NCI-H345 treated with DMSO at 0.1 percent for 48 hours (cell line): ENCODE results near the gene RAE1.
"Not testable (repeated sequence)": the region's sequence is repeated elsewhere in the genome, so short reads cannot be mapped to it uniquely, and the experiment has no call there.

Source experiments
- DNase-seq: peaks from one replicate; lab custom pipeline; 2025; ENCODE audit not compliant: unreplicated experiment; lab: John Stamatoyannopoulos, UW

The RAE1 gene

DNA sequence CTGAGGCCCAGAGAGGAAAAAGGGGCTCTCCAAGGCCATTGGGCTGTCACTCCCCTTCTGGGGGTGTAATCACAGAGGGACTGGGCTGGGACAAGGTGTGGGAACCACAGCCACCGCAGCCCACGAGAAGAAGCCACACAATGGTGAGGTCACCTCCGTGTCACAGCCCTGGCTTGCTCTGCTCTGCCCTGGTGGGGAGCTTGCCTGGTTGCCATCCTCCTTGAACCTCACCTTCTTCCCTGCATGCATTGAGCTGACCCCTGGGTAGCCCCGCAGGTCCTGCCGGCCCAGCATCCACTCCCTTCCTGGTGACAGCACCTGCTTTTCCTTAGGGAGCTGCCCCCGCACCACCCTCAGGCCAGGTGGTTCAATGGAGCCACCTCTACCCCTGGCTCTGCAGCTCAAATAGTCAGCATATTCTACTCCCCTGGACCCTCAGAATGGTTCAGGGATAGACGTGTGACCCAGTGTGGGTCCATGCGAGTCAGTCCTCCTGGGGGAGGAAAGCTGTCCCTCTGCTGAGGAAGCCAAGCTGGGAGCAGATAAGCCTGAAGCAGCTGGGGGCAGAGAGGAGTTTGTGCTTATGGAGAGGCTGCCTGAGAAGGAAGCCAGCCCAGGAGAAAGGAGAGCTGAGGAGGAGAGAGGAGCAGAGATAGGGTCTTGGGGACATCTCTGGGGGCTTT is 61.4 kb downstream of the RAE1 start:
- no peak for DNase-seq

DNA sequence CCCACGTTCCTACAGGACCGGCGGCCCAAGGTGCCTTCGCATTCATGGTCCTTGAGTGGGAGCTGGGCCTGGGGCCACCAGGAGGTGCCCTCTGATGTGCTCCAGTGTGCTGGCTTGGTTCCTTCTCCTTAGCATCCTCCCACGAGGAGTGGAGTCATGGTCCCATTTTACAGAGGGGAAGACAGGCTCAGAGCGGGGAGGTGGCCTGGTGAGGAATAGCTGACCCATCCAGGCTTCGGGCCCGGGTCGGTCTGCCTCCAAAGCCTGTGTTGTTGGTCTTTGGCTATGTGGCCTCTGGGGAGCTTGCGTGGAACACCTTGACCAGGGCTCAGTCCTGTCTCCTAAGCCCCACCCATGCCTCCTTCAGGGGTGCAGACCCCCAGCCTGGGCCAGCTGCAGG is 62.9 kb downstream of the RAE1 start:
- no peak for DNase-seq

DNA sequence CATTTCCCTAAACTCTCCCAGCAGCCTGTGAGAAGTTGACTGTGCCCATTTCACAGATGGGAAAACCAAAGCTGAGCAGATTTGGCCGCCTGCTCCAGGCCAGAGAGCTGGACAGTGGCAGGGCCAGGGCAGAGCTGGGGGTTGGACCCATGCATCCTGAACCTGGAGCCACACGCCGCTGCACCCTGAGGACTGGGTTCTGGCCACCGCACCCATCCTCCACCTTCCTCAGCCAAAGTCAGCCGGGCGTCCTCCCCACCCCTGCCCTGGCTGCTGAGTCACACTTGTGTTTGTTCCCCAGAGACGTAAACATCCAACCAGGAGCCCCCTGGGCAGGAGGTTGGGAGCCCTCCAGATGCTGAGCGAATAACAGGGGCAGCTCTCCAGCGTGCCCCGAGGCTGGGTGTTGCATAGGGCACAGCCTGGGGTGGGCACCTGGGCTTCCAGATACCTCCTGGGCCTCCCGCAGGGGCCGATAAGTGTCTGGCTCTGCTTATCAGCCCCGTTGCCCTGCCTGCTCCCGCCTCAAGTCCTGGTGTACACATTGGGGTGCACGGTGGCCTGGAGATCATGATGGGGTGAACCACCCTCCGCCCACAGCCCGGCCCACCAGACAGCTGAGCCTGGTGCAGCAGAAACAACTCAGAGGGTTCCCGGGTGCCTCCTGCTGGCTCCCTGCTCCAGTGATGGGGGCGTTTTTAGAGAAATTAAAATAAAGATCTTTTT is 64.0 kb downstream of the RAE1 start:
- DNase-seq = no peak

DNA sequence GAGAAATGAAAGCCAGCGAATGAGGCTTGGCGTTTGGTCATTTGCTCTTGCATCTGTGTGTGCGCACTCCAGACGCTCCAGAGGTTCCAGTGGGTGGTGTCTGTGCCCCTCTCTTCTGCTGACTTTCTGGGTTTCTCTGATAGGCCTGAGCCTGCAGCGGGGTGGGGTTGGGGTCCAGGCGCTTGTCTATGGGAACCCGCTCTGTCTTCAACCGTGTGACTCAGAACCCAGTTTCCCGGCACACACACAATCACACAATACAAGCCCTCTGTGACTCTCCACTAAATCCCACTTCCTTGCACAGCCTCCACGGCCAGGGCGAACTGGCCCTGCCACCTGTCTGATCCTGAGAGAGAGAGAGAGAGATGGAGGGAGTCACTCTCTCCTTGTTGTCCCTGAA is 64.7 kb downstream of the RAE1 start:
- no peak for DNase-seq

DNA sequence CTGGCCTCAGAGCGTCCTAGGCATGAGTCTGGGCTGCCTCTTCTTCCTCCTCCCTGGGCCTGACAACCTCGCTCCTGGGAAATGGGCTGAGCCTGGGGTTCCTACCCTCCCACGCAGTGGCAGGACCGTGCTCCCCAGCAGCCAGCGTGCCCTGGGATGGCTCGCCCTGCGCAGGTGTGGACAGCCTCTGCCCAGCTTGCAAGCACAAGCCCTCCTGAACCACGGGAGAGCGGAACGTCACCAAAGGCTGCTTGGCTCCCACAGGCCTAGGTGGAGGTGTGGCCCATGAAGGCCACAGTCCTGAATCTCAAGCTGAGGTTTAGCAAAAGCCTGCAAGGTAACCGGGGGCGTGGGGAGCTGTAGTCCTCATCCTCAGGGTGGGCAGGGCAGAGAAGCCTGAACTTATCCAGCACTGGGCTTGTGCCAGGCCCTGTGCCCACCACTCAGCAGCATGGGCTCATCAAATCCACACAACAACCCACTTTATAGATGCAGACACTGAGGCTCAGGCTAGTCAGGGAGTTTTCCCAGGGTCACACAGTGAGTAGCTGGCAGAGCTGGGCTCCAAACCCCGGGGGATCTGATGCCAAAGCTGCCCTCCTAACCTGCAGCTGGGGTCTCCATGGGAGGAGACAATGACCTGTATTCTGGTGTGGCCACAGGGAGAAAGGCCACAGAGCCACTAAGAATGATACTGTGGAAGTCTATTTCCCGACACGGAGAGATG is 65.4 kb downstream of the RAE1 start:
- DNase-seq = no peak

DNA sequence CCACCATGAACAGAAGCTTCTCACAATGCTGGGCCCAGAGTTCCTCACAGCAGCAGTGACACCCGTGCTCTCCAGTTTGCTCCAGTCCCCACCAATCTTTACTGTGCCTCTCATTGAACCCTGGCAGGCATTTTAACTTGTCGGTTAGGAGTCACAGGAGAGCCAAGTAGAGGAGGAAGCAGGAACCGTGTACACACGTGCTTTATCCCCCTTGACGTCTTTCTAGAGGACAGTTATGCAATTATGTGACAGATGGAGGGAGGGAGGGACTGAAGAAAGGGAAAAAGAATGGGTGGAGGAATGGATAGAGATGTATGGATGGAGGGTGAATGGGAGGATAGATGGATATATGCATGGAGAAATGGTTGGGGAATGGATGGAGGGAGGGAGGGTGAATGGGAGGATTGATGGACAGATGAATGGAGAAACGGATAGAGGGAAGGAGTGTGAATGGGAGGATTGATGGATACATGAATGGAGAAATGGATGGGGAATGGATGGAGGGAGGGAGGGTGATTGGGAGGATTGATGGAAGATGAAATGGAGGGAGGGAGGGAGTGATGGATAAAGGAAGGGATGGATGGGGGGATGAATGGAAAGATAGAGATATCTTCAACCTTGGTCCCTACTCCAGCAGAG is 66.1 kb downstream of the RAE1 start:
- DNase-seq = no peak

DNA sequence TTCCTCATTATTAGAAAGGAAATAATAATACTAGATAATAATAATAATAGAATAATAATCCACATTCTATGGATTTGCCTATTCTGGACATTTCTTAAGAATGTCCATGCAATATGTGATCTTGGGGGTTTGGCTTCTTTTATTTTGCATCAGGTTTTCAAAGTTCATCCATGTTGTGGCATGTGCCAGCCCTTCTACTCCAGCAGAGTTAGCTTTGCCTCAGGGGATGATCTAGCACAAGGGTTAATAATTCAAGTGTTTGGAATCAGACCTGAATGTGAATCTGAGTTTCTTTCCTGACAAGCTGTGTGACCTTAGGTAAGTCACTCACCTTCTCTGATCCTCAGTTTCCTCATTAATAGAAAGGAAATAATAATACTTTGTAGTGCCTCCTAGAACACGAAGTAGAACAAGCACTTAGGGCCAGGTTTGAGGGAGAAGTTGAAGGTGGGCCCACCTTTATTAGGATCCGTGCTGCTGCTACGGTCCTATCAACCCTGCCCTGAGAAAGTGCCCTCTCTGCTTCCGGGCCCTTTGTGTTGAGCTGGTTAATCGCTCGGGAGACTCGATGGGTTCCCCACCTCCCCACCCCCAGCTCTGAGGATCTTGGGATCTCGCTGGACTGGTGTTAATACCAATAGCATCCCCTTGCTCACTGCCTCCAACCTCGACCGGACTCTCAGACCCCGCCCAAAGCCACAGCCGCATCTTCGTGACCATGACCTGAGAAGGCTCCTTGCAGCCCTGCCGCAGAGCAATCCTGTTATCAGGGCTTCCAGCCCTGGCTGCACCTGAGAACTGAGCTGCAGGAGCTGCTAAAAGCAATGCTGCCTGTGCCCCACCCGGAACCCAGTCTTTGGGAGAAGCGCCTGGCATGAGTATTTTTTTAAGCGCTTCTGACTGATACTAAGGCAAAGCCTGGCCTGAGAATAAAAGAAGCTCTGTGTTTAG is 67.0 kb downstream of the RAE1 start:
- no peak for DNase-seq

DNA sequence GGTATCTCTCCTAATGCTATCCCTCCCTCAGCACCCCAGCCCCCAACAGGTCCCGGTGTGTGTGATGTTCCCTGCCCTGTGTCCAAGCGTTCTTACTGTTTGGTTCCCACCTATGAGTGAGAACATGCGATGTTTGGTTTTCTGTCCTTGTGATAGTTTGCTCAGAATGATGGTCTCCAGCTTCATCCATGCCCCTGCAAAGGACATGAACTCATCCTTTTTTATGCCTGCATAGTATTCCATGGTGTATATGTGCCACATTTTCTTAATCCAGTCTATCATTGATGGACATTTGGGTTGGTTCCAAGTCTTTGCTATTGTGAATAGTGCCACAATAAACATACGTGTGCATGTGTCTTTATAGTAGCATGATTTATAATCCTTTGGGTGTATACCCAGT is 68.4 kb downstream of the RAE1 start:
- not testable (repeated sequence) for DNase-seq

DNA sequence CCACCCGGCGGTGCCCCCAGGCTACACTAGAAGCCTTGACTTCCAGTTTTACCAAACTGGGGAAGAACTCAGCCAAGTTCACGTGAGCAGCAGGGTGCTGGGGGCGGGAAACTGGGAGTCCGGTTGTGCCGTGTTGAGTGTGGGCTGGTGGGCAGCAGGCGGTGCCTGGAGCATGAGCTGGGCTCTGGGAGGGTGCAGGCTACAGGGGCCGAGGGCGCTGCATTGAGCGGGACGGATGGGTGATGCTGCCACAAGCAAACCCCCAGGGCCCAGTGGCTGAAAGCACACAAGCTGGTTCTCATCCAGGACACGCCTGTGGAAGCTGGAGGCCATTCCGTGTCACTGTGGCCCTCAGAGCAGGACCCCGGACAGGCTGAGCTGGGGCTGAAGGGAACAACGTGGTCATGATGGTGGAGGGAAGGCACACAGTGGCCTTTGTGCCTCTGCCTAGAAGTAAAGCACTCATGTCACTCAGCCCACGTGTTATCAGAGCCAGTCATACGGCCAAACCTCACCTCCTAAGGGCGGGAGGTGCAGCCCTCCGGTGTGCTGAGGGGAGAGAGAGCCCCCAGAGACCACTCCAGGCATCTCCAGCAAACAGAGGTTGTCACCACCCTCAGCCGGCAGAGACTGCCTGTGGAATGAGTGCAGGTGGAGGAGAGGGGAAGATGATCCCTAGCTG is 69.7 kb downstream of the RAE1 start:
- no peak for DNase-seq

DNA sequence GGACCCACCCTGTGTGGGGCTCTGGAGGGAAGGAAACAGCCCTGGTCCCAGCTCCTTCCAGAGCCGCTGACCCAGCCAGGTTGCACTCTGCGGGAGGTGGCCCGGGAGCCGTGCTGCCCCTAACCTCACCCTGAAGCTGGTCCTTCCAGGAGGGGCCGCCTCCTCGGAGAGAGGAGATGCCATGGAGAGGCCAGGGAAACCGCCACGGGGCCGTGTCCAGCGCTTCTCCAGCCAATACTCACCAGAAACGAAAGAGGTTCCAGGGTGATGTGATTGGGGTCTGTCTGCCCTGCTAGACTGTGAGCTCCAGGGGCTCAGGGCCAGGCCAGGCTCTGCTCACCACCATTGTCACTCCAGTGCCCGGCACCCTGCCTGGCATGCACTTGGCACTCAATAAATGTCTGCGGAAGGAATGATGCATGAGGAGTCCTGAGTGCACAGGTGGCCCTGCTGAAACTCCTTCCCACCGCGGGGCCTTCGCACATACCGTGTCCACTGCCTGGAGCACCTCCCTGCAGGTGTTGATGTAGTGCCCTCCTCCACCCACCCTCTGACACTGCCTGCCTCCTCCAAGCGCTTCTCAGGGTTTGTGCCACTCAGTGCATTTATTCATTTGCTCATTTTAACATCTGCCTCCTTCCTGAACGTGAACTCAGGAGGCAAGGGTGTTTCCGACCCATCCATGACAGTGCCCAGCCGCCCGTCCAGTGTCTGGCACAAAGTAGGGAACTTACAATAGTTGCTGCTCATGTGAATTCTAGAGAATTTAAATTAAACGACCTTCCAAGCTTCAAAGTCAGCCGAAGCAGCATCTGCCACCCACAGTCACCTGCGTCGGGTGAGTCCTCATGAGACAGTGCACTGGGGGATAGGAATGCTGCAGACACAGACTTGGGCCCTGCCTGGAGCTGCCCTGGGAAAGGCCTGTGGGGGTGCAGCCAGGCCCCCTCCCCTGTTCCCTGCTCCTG is 70.5 kb downstream of the RAE1 start:
- DNase-seq = no peak

DNA sequence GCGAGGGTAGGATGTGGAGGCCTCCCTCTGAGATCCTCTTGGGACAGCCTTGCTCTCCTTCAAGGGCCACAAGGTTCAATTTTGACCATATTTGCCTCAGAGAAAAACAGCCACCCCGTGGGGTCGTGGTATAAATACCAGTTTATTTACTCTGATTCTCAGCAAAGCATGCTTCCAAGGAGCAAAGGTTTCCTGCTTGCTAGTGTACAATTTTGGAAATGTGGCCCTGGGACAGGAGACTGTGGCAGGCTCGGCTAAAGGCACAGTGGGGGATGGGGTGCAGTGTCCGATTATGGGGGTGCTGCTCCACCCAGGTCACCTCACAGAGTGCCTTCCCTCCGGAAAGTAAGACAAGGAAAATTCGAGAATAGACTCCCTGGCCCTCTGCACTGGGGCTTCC is 71.2 kb downstream of the RAE1 start:
- no peak for DNase-seq

DNA sequence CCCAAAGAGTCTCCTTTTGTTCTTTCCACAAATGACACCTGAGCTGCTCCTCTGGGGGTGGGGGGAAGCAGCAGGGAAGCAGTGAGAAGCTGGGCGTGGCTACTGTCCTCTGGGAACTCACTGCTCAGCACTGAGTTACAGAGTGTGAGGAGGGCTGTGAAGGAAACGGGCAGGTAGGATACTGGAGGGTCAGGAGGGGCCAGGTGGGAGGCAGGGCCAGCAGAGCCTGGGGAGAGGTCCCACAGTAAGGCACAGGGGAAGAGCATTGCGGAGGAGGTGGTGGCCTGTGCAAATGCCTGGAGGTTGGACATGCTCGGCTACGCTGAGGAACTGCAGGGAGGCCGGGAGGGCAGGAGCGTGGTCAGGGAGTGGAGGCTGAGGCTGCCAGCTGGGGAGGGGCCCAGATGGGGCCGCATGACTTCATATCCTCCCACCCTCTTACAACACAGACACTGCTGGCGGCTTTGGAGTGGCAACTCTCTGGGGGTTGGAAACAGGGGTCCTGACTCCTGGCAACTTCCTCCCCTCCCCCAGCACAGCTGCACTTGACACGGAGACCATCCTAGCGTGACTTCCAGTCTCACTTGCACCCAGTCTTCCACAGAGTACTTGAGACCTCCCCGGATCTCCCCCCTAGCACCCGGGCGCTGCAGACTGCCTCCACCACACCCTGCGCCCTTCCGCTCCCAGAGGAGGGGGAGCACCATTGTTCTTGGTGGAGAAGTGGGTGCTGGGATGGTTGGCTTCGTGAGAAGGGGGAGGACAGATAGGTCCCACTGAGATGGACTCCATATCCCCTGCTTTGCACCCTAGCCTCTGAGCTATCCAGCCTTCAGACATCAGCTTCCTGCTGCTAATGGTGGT is 74.3 kb downstream of the RAE1 start:
- DNase-seq = peak; percentile 60

DNA sequence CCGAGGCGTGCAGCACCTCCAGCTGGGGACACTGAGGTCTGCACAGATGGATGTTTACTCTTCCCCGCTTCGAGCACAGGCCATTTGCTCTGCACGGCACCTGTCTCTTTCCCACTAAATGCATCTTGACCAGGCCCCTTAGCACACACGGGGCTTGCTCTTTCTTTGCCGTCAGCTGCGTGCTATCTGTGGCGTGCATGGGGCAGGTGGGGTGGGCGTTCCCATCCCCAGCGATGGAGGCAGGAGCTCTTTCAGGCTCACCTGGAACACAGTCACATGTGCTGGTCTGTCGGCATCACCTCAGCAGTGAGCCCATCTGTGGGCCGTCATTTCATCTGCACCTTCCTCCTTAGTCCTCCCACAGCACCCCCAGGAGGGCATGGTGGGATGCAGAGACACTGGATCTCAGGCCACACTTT is 75.2 kb downstream of the RAE1 start:
- peak; percentile 85 for DNase-seq

DNA sequence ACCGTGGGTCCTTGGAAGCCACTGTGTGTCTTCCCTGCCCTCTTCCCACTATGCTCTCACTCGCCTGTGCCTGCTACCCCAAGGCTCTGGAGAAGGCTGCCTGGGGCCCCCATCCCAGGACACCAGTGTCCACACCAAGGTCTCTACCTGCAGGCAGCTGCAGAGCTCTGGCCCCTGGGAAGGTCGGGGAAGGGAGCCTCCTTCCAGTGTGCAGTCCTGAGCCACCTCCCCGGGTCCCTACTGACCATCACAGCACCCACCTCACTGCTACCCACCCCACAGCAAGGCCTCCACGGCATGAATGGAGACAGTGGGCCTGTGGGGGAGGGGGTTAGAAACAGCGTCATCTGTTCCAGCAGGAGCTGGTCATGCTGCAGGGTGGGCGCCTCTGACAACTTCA is 75.8 kb downstream of the RAE1 start:
- no peak for DNase-seq

DNA sequence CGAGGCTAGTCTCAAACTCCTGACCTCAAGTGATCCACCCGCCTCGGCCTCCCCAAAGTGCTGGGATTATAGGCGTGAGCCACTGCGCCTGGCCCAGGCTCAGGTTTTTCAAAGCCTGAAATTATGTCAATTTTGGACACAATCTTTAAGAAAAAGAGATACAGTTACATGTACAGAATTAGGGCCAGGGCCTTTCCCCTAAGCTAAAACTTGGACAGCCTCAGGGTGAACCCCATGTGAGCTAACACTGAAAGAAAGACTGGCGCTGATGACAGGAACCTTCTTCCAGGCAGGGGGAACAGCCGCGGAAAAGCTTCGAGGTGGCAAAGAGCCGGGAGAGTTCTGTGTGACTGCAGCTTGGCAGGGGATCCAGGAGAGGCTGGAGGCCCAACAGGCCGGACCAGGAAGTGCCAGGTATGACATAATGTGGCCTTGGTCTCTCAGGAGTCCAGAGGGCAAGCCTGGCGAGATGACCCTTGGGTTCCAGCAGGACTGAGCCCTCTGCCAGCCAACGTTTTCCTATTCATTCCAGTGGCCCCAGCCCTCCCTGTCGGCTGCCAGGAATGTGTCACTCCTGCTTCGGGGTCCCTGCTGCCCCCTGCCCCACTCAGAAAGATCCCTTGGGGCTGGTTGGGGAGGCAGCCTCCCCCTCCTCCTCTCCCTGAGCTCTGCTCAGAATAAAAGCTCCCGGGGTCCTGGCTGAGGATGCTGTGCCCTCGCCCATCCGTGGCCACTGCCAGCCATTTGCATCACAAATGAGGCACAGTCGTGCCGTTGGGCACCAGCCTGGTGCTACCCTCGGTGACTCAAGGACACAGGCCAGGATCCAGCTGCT is 77.5 kb downstream of the RAE1 start:
- DNase-seq = no peak
